ENCODE data around the gene SLC39A8. TPM values are rescaled to one million over a fixed set of nuclear protein-coding genes. Genes with fewer than 3 reads are reported as not detected.

The SLC39A8 gene
- total RNA-seq, 1 donor from 2014 or later: 6.9 TPM

DNA sequence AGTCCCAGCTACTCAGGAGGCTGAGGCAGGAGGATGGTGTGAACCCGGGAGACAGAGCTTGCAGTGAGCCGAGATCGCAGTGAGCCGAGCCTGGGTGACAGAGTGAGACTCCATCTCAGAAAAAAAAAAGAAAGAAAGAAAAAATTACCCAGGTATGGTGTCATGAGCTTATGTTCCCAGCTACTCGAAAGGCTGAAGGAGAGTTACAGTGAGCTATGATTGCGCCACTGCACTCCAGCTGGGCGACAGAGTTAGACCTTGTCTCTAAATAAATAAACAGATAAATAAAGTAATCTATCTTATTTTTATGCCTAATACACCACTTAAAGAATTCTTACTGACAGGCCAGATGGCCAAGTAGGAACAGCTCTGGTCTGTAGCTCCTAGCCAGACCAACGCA, 73.0 kb downstream of the SLC39A8 start:
- no peaks in the 10 kb centered on the region for H3K36me3 Mint-ChIP-seq
- no peak overlapping the region for H3K9ac ChIP-seq
- no peaks in the 10 kb centered on the region for H3K79me2 ChIP-seq (ENCODE audit: low read depth)
- no peak overlapping the region for H3K4me3 ChIP-seq
- H3K9me3 Mint-ChIP-seq: peaks cover 9% of the 10 kb centered on the region
- no peaks in the 10 kb centered on the region for H3K4me1 Mint-ChIP-seq
- H3K4me1 ChIP-seq: peaks cover 27% of the 10 kb centered on the region
- no peaks in the 10 kb centered on the region for H3K9me3 ChIP-seq (ENCODE audit: low read depth)
- H3K27me3 ChIP-seq: no peaks in the 10 kb centered on the region
- H2AFZ ChIP-seq (replicated peaks): no peak overlapping the region
- H3K27ac ChIP-seq: no peak overlapping the region
- H3K4me2 ChIP-seq: no peak overlapping the region
- DNase-seq (ENCODE audit: low spot score): no peak
- H3F3A ChIP-seq (ENCODE audit: low read depth): no peaks in the 10 kb centered on the region
- H3K4me3 Mint-ChIP-seq: no peak overlapping the region
- no peaks in the 10 kb centered on the region for H3K36me3 ChIP-seq
- no peak for TF ChIP-seq EZH2 (IDR thresholded peaks at IDR 0.05)
- TF ChIP-seq EZH2phosphoT487 (IDR thresholded peaks at IDR 0.05): no peak
- TF ChIP-seq CTCF (IDR thresholded peaks at IDR 0.05): no peak
- H4K20me1 ChIP-seq (ENCODE audit: low read depth): no peaks in the 10 kb centered on the region
- H3K27ac Mint-ChIP-seq: no peak overlapping the region
- peaks cover 2% of the 10 kb centered on the region for H3K27me3 Mint-ChIP-seq (ENCODE audit: insufficient read depth, low read depth)

DNA sequence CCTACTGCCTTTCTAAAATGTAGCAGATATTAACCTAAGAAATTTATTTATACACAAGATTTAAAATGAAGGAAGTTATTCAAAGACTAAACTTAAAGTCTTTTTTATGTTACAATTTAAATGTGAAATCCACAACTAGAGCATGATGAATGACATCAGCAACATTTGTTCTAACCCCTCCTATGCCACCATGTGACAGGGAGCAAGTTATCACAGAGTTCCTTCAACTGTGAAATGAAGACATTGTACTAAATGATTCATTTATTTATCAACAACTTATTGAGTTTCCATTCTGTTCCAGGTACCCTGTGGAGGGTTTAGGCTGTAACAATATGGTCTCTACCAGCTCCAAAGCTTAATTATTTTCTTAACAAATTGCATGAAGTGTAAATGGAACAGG, 76.9 kb downstream of the SLC39A8 start:
- Histone ChIP-seq H3K4me3 (no peak overlapping the region), H3K27me3 (no peaks in the 10 kb centered on the region), H3K9ac (no peak overlapping the region), H3K27ac (no peak overlapping the region), H3K79me2 (ENCODE audit: low read depth) (no peaks in the 10 kb centered on the region), H3K9me3 (ENCODE audit: low read depth) (no peaks in the 10 kb centered on the region), H3K4me1 (peaks cover 32% of the 10 kb centered on the region), H2AFZ (replicated peaks) (no peak overlapping the region), H3K4me2 (peak overlapping the region; percentile 5), H4K20me1 (ENCODE audit: low read depth) (no peaks in the 10 kb centered on the region), H3F3A (ENCODE audit: low read depth) (no peaks in the 10 kb centered on the region), H3K36me3 (no peaks in the 10 kb centered on the region)
- H3K36me3 Mint-ChIP-seq: no peaks in the 10 kb centered on the region
- H3K27ac Mint-ChIP-seq: no peak overlapping the region
- TF ChIP-seq CTCF (IDR thresholded peaks at IDR 0.05) (no peak), EZH2phosphoT487 (IDR thresholded peaks at IDR 0.05) (no peak)
- H3K27me3 Mint-ChIP-seq (ENCODE audit: insufficient read depth, low read depth): no peaks in the 10 kb centered on the region
- no peak overlapping the region for H3K4me3 Mint-ChIP-seq
- DNase-seq (ENCODE audit: low spot score): no peak
- H3K4me1 Mint-ChIP-seq: no peaks in the 10 kb centered on the region
- H3K9me3 Mint-ChIP-seq: no peaks in the 10 kb centered on the region

- peaks cover 17% of the 10 kb centered on the region for H3K4me1 ChIP-seq
- H3K27ac ChIP-seq: no peak overlapping the region
- no peaks in the 10 kb centered on the region for H3K27me3 ChIP-seq
- DNase-seq (ENCODE audit: low spot score): peak; percentile 66
- Mint-ChIP-seq H3K4me3 (no peak overlapping the region), H3K36me3 (no peaks in the 10 kb centered on the region), H3K9me3 (no peaks in the 10 kb centered on the region), H3K27ac (no peak overlapping the region), H3K4me1 (peaks cover 5% of the 10 kb centered on the region), H3K27me3 (ENCODE audit: insufficient read depth, low read depth) (no peaks in the 10 kb centered on the region)
- no peak overlapping the region for H3K9ac ChIP-seq
- H3K4me2 ChIP-seq: no peak overlapping the region
- H3K9me3 ChIP-seq (ENCODE audit: low read depth): no peaks in the 10 kb centered on the region
- no peak overlapping the region for H3K4me3 ChIP-seq
- TF ChIP-seq CTCF (IDR thresholded peaks at IDR 0.05) (peak; percentile 81), EZH2phosphoT487 (IDR thresholded peaks at IDR 0.05) (no peak)
- H2AFZ ChIP-seq (replicated peaks): no peak overlapping the region
- H3F3A ChIP-seq (ENCODE audit: low read depth): no peaks in the 10 kb centered on the region
- no peaks in the 10 kb centered on the region for H3K36me3 ChIP-seq
- H4K20me1 ChIP-seq (ENCODE audit: low read depth): no peaks in the 10 kb centered on the region
- H3K79me2 ChIP-seq (ENCODE audit: low read depth): no peaks in the 10 kb centered on the region
Measured at GRCh38 chr4:102263024-102263787, 82.1 kb downstream of the SLC39A8 start.

Measured in neural progenitor cell (in vitro differentiated cells).